ENCODE data around the gene WEE1.
"Not testable (repeated sequence)": the region's sequence is repeated elsewhere in the genome, so short reads cannot be mapped to it uniquely, and the experiment has no call there.

The WEE1 gene

DNA sequence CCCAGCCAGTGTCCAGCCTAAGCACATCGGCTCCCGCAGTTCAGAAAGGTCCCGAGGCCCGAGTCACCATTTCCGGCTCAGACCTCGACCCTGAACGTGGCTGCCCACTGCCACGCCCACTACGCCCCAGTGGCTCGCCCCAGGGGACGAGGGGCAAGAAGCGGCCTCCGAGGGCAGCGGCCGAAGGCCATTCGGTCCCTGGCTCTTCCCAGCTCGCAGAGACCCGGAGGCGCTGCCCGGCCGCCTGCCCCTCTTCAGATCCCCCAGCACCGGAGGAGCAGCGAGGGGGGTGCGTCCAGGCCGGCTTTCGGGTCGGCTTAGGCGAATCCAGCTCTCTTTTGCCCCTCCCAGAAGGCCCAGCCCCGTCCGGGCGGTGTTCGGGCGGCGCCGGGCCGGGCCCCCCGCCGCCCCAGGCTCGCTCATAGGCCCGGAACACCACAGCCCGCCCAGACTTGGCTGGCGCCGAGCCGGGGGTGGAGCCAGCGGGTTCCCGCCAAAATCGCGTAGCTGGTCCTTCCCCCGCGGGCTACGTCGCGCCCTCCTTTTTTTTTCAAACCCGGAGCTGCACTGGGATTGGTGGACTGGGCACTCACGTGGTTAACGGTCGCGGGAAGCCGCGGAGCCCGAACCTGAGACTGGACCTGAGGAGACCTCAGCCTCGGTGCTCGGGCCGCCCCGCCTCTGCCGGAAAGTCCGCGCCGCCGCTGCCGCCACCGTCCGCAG, at the start of gene WEE1:
Gene WEE1 (plus strand): TSS at position 619 of the 723 bp plus-strand sequence. CDS start 264 bp downstream, outside the sequence.
- peak; percentile 95 for DNase-seq

DNA sequence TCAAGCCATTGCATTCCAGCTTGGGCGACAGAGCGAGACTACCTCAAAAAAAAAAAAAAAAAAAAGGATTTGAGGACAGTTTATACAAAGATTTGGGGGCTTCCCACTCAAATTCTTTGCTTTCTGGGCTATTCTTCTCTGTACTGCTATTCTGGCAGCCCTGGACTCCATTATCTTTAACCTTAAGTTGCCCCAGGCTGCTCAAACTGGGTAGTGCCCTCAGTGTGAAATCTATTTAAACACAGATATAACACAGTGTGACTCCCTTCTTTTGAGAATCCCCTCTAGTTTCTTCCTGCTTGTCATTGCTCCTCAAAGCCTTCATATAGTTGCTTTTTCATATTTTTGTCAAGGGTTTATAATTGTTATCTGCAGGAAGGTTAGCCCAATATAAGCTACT, 49.5 kb upstream of the WEE1 start:
- no peak for DNase-seq

DNA sequence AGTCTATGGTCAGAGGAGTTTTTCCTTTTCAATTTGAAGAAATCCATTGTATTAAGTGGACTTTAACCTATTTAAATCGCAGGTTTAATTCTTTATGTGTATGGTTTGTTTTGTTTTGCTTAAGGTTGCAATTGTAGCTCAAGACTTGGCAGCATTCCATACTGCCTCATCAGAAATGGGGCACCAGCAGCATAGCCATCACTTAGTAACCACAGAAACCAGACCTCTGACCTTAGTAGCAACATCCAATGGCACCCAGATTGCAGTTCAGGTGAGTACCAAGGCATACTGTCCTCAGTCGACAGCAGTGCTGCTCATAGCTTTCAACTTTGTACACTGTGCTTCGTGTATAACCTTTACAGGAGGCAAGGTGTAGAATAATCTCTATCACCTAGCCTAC, 48.4 kb upstream of the WEE1 start:
- no peak for DNase-seq

DNA sequence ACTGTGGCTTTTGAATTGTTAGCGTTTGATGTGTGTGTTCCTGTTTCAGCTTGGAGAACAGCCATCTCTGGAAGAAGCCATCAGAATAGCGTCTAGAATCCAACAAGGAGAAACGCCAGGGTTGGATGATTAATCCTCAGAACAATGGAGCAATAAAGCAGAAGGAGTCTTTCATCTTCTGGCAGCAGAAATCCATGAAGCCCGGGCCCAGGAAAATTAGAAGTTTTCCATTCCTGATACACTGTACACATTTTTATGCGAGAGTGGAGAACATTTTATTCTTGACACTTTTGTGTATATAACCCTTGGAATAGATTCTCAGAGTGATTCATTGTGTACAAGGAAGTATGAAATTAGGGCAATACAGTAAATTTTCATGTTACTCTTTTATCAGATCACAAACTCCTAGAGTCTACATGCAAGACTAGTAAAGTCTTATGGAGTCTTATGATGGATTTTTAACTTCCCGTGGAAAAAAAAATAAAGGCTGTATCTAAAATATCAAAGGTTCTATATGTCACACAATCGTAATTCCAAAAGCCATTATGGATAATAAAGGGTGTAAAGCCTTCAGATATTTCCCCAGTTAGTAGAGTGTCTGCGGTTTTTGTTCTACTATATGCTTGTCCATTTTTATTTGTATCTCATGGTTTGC, 45.9 kb upstream of the WEE1 start:
- DNase-seq: no peak

DNA sequence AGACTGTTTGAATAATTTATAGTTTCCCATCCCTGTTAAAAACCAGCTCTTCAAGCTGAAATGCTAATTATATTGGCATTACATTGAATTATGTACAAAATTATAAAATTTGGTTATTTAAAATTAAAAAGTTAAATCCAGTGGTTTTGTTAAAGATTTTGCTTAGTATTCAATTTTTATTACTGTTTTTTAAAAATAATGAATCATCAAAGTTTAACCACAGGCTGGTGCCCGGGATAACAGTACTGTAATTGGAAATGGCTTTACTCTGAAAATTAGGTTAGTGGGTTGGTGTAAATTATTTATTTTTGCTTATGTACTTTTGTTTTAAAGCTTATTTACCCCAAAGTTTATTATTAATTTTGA, 45.4 kb upstream of the WEE1 start:
- DNase-seq: no peak

DNA sequence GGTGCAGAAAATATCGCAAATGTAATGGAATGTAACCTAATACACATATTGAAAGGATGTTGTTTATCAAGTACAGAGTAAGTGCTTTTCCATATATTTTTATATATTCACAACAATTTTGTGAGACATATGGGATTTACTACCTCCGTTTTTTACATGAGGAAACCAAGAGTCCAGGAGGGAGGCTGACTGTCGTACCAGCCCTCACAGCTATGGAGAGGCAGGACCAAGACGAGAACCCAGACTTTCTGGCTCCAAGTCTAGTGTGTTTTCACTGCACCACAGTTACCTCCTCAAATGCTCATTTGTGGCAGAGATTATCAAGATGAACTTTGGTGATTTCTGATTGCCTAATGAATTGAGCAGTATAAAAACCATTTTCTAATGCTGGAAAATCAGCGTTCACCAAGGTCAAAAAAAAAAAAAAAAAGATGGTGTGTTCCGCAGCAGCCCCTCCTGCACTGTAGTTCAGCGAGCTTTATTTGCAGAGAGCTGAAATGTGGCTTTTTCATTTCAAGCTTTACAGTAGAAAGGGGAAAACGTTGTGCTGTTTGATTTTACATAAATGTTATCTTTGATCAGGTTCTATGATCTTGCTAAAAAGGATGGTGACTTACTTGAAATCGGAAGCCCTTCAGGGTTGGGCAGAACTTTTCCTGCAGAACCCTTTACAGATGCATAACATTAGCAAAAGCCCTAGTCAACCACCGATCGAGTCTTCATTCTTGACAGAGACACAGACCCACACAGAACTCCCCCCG, 44.7 kb upstream of the WEE1 start:
- DNase-seq: no peak

DNA sequence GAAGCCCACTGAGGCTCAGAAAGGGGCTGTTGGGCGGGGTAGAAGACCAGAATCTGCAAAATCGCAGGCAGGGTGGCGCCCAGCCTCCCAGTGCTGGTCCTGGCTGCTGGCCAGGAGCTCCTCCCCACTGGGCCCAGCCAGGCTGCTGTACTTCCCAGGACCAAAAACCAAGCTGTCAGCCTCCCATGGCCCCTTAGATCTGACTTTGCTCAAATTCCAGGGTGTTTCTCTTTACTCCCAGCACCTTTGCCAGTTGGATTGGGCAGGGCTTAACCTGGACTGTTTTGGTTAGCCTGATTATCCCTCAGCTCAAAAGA, 44.2 kb upstream of the WEE1 start:
- DNase-seq: no peak

DNA sequence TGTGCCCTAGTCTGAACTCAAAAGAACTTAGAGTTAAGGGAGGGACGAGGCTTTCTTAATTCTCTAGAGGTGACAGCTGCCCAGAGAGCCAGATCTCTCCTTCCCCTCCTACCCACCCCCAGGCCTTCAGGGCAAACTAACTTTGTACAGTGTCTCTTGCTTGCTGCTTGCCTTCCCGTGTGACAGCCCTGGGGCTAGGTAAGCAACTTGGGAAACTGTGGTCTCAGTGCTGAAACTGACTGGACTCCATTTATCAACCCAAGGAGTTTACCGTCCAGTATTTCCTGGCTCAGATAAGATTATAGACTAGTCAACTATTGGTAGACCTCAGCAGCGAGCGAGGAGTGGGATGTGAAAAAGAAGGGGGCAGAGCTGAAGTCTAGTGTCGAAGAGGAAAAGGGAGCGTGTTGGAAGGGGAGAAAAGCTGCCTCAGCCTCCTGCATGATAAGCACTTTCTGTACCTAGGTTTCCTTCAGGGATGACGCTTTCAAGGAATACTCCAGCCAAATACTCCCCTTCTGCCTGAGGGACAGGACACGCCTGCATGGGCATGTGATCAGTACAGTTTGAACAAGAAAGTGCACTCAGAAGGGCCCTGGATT, 43.3 kb upstream of the WEE1 start:
- no peak for DNase-seq

DNA sequence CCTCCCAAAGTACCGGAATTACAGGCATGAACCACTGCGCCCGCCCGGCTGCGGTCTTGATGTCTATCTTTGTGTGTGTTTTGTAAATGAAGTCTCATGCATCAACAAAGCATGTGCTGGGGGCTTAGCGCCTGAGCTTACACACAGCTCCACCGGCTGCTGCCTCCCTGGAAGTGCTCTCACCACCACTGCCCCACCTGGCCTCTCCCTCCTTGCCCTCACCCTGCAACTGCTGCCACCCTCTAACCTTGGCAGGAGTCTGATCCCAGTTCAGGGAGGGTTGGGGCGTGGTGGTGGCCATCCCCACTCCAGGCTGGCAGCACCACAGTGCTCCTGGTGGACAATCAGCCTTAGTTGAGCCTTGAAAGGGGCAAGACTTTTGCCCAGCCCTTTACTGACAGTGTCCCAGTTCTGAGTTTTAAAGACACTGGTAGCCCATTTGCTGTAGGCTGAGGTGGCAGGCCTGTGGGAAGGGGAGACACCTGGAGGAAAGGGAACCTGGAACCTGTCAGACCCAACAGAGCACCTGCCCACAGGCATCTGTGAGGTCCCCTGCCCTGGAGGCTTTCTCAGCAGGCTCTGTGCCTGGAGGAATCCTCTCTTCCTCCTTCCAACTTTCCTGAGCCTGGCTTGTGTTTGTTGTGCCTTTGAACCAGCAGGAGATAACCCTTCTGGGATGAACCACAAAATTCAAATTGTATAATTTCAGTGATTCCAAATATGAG, 42.4 kb upstream of the WEE1 start:
- DNase-seq: no peak

DNA sequence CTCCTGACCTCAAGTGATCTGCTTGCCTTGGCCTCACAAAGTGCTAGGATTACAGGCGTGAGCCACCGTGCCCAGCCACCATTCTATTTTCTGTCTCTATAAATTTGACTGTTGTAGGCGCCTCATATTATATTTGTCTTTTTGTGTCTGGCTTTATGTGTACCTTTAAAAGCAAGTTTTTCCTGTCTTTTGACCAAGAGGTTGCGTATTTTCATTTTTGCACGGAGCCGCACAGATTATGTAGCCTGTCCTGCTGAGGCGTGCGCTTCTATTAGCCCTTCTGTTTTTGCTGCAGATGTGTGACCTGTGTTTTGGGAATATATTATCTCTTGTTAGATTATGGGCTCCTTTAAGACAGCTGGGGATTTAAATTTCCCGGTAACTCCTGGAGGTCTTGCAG, 40.4 kb upstream of the WEE1 start:
- DNase-seq: no peak

DNA sequence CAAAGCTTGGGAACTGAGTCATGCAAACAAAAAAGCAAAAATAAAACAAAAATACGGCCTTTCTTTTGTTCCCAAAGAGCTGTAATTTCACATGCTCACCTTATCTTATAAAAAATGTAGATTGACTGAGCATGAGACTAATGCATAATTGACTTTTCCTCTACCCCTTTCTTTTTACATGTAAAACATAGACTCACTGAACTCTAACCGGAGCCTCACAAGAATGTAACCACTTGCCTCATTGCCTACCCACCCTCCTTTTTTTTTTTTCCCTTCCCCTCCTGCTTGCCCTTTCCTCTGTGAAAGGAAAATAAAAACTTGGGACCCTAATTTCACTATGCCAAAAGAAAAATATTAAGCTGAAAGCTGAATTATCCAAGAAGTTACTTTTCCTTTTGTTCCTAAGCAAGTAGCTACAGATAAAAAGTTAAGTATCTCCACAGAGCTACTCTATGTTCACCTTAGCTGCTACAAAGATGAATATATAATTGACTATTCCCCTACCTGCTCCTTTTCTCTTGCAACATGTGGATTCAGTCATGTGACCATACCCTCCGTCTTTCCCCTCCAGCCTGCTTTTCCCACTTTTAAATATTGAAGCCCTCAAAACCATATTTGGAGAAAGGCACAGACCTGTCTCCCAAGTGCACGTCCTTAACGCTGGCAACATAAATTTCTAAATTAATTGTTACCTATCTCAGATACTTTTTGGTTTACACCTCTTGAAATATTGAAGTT, 39.6 kb upstream of the WEE1 start:
- no peak for DNase-seq

DNA sequence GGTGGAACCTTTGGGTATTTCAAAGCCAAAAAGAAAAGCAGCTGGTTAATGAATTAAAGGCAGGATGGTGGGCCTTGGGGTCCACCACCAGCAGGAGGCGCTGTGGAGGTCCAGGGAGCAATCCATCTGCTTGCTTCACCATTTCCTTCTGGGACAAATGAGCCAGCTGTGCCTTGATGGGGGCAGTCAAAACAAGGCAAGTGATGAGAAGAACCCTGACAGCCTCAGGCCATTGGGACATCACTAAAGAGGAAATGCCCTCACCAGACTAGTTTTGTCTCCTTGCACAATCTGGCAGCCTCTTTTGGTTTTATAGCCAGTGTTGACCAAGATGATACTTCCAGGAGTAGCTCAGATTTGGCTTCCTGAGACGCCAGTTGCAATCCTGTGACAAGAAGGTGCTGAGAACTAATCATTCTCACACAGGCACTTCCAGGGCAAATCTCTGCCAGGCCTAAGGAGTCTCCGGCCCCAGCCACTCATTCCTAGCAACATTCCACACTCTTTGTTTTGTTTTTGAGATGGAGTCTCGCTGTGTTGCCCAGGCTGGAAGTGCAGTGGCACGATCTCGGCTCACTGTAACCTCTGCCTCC, 38.2 kb upstream of the WEE1 start:
- peak; percentile 80 for DNase-seq

DNA sequence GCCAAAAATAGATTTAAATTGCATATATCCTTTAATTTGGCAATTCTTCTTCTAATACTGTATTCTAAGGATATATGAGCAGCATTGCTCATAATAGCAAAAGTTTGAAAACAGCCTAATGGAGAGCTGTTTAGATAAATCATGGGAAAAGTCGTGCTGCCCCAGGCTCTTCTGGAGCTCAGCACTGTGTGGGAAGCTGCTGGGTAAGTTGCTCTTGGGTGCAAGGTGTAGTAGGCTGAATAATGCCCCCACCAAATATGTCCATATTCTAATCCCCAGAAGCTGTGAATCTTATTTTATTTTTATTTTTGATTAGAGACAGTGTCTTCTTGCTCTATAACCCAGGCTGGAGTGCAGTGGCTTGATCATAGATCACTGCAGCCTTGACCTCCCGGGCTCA, 34.9 kb upstream of the WEE1 start:
- DNase-seq: no peak

DNA sequence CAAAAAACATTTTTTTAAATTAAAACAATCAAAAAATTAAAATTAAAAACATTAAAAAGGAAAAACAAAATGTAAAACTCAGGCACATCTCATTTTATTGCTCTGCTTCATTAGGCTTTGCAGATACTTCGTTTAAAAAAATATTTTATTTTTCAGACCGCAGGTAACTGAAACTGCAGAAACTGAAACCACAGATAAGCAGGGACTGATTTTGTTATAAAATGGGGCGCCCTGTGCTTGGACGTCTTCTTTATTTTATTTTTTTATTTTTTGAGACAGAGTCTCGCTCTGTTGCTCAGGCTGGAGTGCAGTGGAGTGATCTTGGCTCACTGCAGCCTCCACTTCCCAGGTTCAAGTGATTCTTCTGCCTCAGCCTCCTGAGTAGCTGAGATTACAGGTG, 24.3 kb upstream of the WEE1 start:
- DNase-seq: not testable (repeated sequence)

DNA sequence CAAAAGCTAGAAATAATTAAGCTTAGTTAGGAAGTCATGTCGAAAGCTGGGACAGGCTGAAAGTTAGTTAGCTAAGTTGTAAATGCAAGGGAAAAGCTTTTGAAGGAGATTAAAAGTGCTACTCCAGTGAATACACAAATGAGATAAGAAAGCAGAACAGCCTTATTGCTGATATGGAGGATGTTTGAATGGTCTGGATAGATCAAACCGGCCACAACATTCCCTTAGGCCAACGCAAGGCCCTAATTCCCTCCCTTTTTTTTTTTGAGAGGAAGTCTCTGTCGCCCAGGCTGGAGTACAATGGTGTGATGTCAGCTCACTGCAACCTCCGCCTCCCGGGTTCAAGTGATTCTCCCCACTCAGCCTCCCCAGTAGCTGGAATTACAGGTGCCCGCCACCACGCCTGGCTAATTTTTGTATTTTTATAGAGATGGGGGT, 23.3 kb upstream of the WEE1 start:
- no peak for DNase-seq

DNA sequence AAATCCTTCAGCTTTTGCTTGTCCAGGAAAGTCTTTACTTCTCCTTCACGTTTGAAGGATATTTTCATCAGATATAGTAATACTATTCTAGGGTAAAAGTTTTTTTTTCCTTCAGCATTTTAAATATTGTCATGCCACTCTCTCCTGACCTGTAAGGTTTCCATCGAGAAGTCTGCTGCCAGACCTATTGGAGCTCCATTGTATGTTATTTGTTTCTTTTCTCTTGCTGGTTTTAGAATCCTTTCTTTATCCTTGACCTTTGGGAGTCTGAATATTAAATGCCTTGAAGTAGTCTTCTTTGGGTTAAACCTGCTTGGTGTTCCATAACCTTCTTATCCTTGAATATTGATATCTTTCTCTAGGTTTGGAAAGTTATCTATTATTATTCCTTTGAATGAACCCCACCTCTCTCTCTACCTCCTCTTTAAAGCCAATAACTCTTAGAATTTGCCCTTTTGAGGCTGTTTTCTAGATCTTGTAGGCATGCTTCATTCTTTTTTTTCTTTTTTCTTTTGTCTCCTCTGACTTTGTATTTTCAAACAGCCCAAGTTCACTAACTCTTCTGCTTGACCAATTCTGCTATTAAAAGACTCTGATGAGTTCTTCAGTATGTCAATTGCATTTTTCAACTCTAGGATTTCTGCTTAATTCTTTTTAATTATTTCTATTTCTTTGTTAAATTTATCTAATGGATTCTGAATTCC, 12.0 kb upstream of the WEE1 start:
- DNase-seq: no peak

DNA sequence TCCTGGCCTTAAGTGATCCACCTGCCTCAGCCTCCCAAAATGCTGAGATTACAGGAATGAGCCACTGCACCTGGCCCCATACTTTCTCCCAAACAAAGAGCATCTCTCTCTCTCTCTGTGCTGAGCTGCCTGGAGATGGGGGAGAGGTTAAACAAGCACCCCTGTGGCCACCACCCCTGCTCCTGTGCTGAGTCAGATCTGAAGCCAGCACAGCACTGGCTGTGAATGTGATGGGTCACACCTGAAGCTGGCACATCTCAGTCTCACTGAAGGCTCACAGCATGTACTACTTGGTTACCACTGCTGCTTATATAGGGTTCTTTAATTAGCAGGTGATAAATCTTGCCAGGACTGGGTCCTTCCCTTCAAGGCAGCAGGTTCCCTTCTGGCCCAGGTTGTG, 10.8 kb upstream of the WEE1 start:
- DNase-seq: no peak

DNA sequence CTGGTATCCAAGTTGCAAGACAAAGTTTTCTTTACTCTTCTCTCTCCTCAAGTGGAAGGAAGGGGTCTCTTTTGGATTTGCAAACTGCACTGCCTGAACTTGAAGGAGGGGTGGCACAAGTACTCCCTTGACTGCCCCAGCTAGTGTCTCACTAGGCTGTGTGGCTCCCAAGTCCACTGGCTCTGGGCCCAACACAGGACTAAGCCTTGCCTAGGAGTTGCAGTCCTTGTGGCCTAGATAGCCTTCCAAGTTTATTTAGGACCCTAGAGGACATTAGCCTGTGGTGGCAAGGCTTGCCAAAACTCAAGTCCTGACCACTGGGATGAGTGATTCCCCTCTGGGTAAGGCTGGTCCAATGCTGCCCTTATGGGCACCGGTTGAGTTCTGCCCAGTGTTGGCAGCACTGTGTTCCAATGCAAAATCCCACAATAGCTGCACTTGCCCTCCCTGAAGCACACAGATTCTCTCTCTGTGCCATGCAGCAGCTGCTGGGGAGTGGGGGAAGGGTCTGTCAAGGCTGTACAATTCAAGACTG, 10.2 kb upstream of the WEE1 start:
- no peak for DNase-seq

DNA sequence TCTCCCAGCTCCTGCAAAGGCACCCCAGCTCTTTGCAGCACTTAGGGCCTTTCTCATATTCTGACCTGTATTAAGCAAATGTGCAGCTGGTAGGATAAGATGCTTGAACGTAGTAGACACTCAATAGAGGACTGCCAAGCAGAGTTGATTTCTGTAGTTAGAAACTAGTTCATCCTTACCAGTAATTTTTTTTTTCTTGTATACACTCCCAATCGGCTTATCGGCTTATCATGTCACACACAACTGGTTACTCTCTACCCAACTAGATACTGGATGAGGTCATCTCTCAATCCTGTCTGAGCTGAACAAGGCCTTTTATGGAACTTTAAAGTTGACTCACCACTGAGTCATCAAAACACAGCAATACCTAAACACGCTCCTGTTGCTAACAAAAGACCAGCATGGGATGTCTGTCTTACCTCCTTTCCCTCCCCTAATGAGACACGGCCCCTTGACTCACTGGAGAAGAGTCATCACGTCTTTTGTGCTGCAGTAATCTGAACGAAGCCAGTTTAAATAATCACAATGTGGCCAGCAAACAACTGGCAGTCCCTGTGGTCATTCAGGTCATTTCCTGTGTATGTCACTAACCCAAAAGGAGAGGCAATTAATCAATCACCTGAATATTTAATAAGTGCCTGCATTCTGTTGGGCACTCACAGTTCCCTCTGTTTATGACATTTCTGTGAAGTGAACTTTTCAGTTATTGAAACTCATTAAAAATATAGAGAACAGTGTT, 7.5 kb upstream of the WEE1 start:
- DNase-seq: no peak

DNA sequence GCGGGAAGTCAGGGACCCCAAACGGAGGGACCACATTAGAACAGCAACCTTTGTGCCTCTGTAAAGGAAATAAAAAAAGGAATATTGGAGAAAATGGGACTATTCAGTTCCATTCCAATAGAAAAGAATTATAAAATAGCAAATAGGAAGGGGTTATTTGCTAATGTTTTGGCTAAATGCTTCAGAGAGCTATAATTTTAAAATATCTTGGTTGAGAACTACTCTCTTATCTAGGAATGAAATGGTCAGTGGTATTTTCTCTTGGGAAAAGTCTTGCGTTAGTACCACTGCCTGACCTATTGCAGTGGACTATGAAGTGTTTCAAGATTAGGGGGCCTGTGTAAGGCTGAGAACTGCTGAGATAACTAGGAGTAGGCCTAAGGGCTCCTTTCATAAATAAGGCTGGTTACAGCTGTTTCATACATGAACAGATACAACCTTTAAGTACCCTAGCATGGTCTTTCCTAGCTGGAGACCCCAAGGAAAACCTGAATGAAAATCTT, 6.9 kb upstream of the WEE1 start:
- no peak for DNase-seq
